HL-60 (cell line): ENCODE results near the gene TSNAXIP1.

Source experiments
- CTCF ChIP-seq: IDR thresholded peaks from one replicate; pipeline ENCODE4 v1.5.1; 2011; ENCODE audit warnings: low read length, control low read depth, inconsistent platforms; ENCODE audit not compliant: insufficient read depth
- POLR2AphosphoS5 ChIP-seq: IDR thresholded peaks from 2 replicates; pipeline ENCODE4 v1.6.1; 2012; ENCODE audit warnings: low read depth
- REST ChIP-seq: IDR thresholded peaks from 2 replicates; pipeline ENCODE4 v1.6.1; 2012; ENCODE audit warnings: low read depth; ENCODE audit not compliant: insufficient replicate concordance

GRCh38 chr16:67843343-67843765 lies 36.7 kb downstream of the TSNAXIP1 start:
- TF ChIP-seq REST (no peak), CTCF (no peak), POLR2AphosphoS5 (no peak)
